GM12878 (cell line): ENCODE data around the gene SLC45A2. TPM values are rescaled to one million over a fixed set of nuclear protein-coding genes. Genes with fewer than 3 reads are reported as not detected.

Source experiments
- ATAC-seq: fragments of 200-7000 bp; cut with Tn5 transposase; 3 replicates; pipeline ENCODE4 v1.9.1; 2020; ENCODE audit warnings: mild to moderate bottlenecking, moderate library complexity
- BruUV-seq: library from RNA; stranded (reverse); fragments of 400-500 nt; replicated peaks from 2 replicates; lab custom pipeline; 2021; lab: Mats Ljungman, UMichigan
- CTCF ChIA-PET: fragments of 300-600 bp; sonication (Branson Sonifier 250); formaldehyde crosslinking; extraction: SDS; loops from one replicate; lab custom pipeline; 2021; ENCODE audit warnings: inconsistent platforms; lab: Yijun Ruan, JAX
- POLR2A ChIA-PET: fragments of 350-600 bp; formaldehyde crosslinking; extraction: SDS; loops from one replicate; lab custom pipeline; 2021; ENCODE audit warnings: inconsistent platforms; lab: Charles Lee
- RAD21 ChIA-PET: fragments of 300-600 bp; sonication (Branson Sonifier 250); formaldehyde crosslinking; loops from one replicate; lab custom pipeline; 2023; ENCODE audit warnings: antibody characterized with exemption; ENCODE audit not compliant: unreplicated experiment; lab: Charles Lee
- SMC1A ChIA-PET: fragments of 300-600 bp; sonication (Branson Sonifier 250); formaldehyde crosslinking; loops from one replicate; lab custom pipeline; 2023; ENCODE audit not compliant: unreplicated experiment, uncharacterized antibody; lab: Charles Lee
- DNase-seq: peaks from one replicate; pipeline ENCODE4 v3.0.0-alpha.2; 2011; ENCODE audit warnings: low read depth, low spot score
- FAIRE-seq: peaks from 3 replicates; lab custom pipeline; 2011; peaks lifted over from hg19 to GRCh38; lab: Jason Lieb, UNC
- H2AFZ ChIP-seq: 2 replicates; pipeline ENCODE4 v1.6.0; 2011; ENCODE audit warnings: low read depth, low read length, control low read depth; ENCODE audit not compliant: control insufficient read depth
- H3K27ac ChIP-seq: 2 replicates; pipeline ENCODE4 v1.5.1; 2011; ENCODE audit warnings: control low read depth; ENCODE audit not compliant: control insufficient read depth, insufficient read depth
- H3K27me3 ChIP-seq, 2 experiments: replicated peaks in 1 of 2; 2 replicates each; pipeline versions ENCODE4 v1.6.0 to v1.6.1; 2011; ENCODE audit warnings: low read length in 1 of 2; ENCODE audit not compliant: control insufficient read depth in 2 of 2, insufficient read depth in 2 of 2
- H3K36me3 ChIP-seq, 2 experiments: 2 replicates each; pipeline ENCODE4 v1.5.1; 2011; ENCODE audit warnings: low read length in 1 of 2; ENCODE audit not compliant: control insufficient read depth in 2 of 2, insufficient read depth in 2 of 2
- H3K4me1 ChIP-seq: 2 replicates; pipeline ENCODE4 v1.6.1; 2011; ENCODE audit warnings: mild to moderate bottlenecking, low read length, moderate library complexity, mixed read lengths; ENCODE audit not compliant: control insufficient read depth, insufficient read depth
- H3K4me2 ChIP-seq: 2 replicates; pipeline ENCODE4 v1.6.0; 2011; ENCODE audit warnings: control low read depth; ENCODE audit not compliant: control insufficient read depth, insufficient read depth
- H3K4me3 ChIP-seq: fragments of 200-600 bp; sonication (generic); 2 replicates; pipeline ENCODE4 v1.5.1; 2016
- H3K79me2 ChIP-seq: 2 replicates; pipeline ENCODE4 v1.6.0; 2011; ENCODE audit warnings: low read length; ENCODE audit not compliant: control insufficient read depth, insufficient read depth
- H3K9ac ChIP-seq: 2 replicates; pipeline ENCODE4 v1.8.0; 2011; ENCODE audit warnings: low read length, control low read depth, mixed read lengths; ENCODE audit not compliant: control insufficient read depth, insufficient read depth
- H3K9me3 ChIP-seq: replicated peaks from 3 replicates; pipeline ENCODE4 v1.5.1; 2011; ENCODE audit warnings: mild to moderate bottlenecking, low read length; ENCODE audit not compliant: control insufficient read depth, insufficient read depth
- H4K20me1 ChIP-seq: 2 replicates; pipeline ENCODE4 v1.6.0; 2011; ENCODE audit not compliant: control insufficient read depth, insufficient read depth
- CHD1 ChIP-seq: IDR thresholded peaks from 2 replicates; pipeline ENCODE4 v1.6.1; 2012; ENCODE audit warnings: low read depth, low read length, improper control_type of control experiment
- E2F8 ChIP-seq: fragments of 450-650 bp; IDR thresholded peaks from 2 replicates; pipeline ENCODE4 v1.6.1; 2018; ENCODE audit warnings: mild to moderate bottlenecking, low read depth, moderate library complexity; ENCODE audit not compliant: partially characterized antibody
- ETV6 ChIP-seq, 2 experiments: fragments of 450-650 bp in 1 of 2; IDR thresholded peaks in 1 of 2; conservative IDR thresholded peaks in 1 of 2; 2 replicates each; pipeline ENCODE4 v1.6.1; 2014; ENCODE audit warnings: antibody characterized with exemption in 1 of 2, borderline replicate concordance in 1 of 2, low read depth in 1 of 2, mild to moderate bottlenecking in 1 of 2, moderate library complexity in 1 of 2
- EZH2 ChIP-seq: IDR thresholded peaks from 2 replicates; pipeline ENCODE4 v1.6.1; 2012; ENCODE audit warnings: low read depth, mild to moderate bottlenecking, control low read depth, inconsistent platforms, low read length, borderline replicate concordance; ENCODE audit not compliant: control insufficient read depth
- FOXM1 ChIP-seq: IDR thresholded peaks from 2 replicates; pipeline ENCODE4 v1.6.1; 2012; ENCODE audit warnings: low read depth, mild to moderate bottlenecking, inconsistent platforms, low read length, moderate library complexity
- HCFC1 ChIP-seq: fragments of 150-350 bp; IDR thresholded peaks from 2 replicates; pipeline ENCODE4 v1.6.1; 2014; ENCODE audit warnings: low read length
- IKZF2 ChIP-seq, 2 experiments: fragments of 450-650 bp; IDR thresholded peaks; 2 replicates each; pipeline ENCODE4 v1.6.1; 2017; ENCODE audit warnings: mild to moderate bottlenecking in 2 of 2, moderate library complexity in 2 of 2
- IRF5 ChIP-seq: fragments of 450-650 bp; IDR thresholded peaks from 2 replicates; pipeline ENCODE4 v1.6.1; 2017; ENCODE audit warnings: borderline replicate concordance
- MEF2B ChIP-seq: fragments of 450-650 bp; IDR thresholded peaks from 2 replicates; pipeline ENCODE4 v1.6.1; 2018; ENCODE audit warnings: mild to moderate bottlenecking, moderate library complexity; ENCODE audit not compliant: partially characterized antibody, poor library complexity, severe bottlenecking
- TBL1XR1 ChIP-seq: IDR thresholded peaks from 2 replicates; pipeline ENCODE4 v1.6.1; 2012; ENCODE audit warnings: low read depth, low read length, improper control_type of control experiment
- ZBED1 ChIP-seq: IDR thresholded peaks from 2 replicates; pipeline ENCODE4 v1.6.1; 2016; ENCODE audit warnings: borderline replicate concordance
- ZBTB40 ChIP-seq: fragments of 450-650 bp; IDR thresholded peaks from 2 replicates; pipeline ENCODE4 v1.6.1; 2016; ENCODE audit warnings: mild to moderate bottlenecking, moderate library complexity, borderline replicate concordance
- WGBS: methylation state at CpG from one replicate; pipeline ENCODE4 v1.1.6; 2016; ENCODE audit warnings: low lambda C conversion rate; ENCODE audit not compliant: insufficient replicate concordance, insufficient coverage; ENCODE audit errors: missing lambda C conversion rate; 5-methylcytosine and 5-hydroxymethylcytosine counted together
- in situ Hi-C: fragments of 300-500 bp; cut with MboI; formaldehyde crosslinking; loops from 9 replicates; pipeline ENCODE4 v1.14.3; 2018; ENCODE audit warnings: mixed read lengths
- intact Hi-C: fragments of 100-400 bp; cut with micrococcal nuclease; formaldehyde crosslinking; loops from one replicate; pipeline ENCODE4 v1.14.2; 2022; ENCODE audit not compliant: unreplicated experiment
- polyA plus RNA-seq, 11 experiments: library from polyadenylated mRNA; depleted of rRNA in 4 of 11; unstranded in 6 of 11; stranded (reverse) in 5 of 11; fragments of >200 nt; fragmentation: Nextera tagmentation in 4 of 11; fragmentation: Illumina TruSeq in 1 of 11; extraction: Ambion mirVana in 4 of 11; extraction: Trizol in 1 of 11; gene quantifications; 1 replicate in 1 of 11; 2 replicates in 10 of 11; pipeline versions ENCODE4 v1.2.1 to v1.2.3, GENCODE V29; 2011 to 2016; ENCODE audit warnings: inconsistent platforms in 2 of 11, missing spikeins in 2 of 11, low read depth in 1 of 11
- total RNA-seq, 4 experiments: library from RNA; depleted of rRNA in 3 of 4; stranded (reverse); fragments of >200 nt in 3 of 4; fragmentation: Illumina TruSeq in 1 of 4; extraction: Trizol in 1 of 4; gene quantifications; 2 replicates each; pipeline versions ENCODE4 v1.2.1 to v1.2.3, GENCODE V29; 2013 to 2021
- TF ChIP-seq, protein P1 (sequence below): IDR thresholded peaks from 2 replicates; pipeline ENCODE4 v1.6.1; 2011; ENCODE audit warnings: low read depth, low read length, improper control_type of control experiment, borderline replicate concordance

The SLC45A2 gene
- total and polyA plus RNA-seq, 10 of the 15 experiments (the other 5 are each of a cell fraction or from before 2014, with no cell fraction given): 0.06 to 0.07 TPM; not detected in 8

DNA sequence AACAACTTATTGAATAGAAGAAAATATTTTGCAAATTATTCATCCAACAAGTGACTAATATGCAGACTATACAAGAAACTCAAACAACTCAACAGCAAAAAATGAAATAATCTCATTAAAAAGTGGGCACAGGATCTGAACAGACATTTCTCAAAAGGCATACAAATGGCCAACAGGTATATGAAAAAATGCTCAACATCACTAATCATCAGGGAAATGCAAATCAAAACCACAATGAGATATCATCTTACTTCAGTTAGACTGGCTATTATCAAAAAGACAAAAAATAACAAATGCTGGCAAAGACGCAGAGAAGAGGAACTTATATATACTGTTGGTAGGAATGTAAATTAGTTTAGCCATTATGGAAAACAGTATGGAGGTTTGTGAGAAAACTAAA lies 25.1 kb upstream of the SLC45A2 start:
- Histone ChIP-seq H2AFZ (no peak overlapping the region), H3K9ac (no peak overlapping the region), H3K27me3 (no peaks in the 10 kb centered on the region), H3K27ac (no peak overlapping the region), H3K4me1 (peaks cover 4% of the 10 kb centered on the region; the same call in 1 of the 2 replicates), H3K4me3 (no peak overlapping the region), H3K36me3 (no peaks in the 10 kb centered on the region), H4K20me1 (no peaks in the 10 kb centered on the region), H3K9me3 (no peaks in the 10 kb centered on the region), H3K4me2 (no peak overlapping the region), H3K79me2 (peaks cover 2% of the 10 kb centered on the region)
- in situ Hi-C loops: loop anchor here (25.0 kb wide), 1 partner anchor 903 kb away; the partner anchor contains the start of genes BRIX1 and RAD1
- RAD21 ChIA-PET: no interaction called here
- intact Hi-C loops: loop anchor here (10.0 kb wide), 2 partner anchors 175 to 905 kb away; partner anchors contain the start of genes BRIX1 and RAD1
- CTCF ChIA-PET: interaction anchor here (4.9 kb wide), 1 partner anchor 13 kb away, joined by 40 read pairs; no protein-coding TSS in a partner anchor
- BruUV-seq: no TSS peak
- POLR2A ChIA-PET: no interaction called here
- DNase-seq: no peak
- FAIRE-seq: no peak
- WGBS: 28% methylated on average over 1 of the region's 1 CpG
- ATAC-seq: no peak
- TF ChIP-seq E2F8 (no peak), ZBED1 (no peak), CHD1 (no peak), HCFC1 (no peak), IRF5 (no peak), IKZF2 (IDR thresholded peaks at IDR 0.05) (no peak), ETV6 (conservative IDR thresholded peaks at IDR 0.05 in 1 of 2, IDR thresholded peaks at IDR 0.05 in 1 of 2; ENCODE audit: borderline replicate concordance in 1 of 2, low read depth in 1 of 2) (no peak), MEF2B (no peak), FOXM1 (no peak), TBL1XR1 (no peak), EZH2 (no peak), ZBTB40 (no peak)
- TF ChIP-seq, protein P1, sequence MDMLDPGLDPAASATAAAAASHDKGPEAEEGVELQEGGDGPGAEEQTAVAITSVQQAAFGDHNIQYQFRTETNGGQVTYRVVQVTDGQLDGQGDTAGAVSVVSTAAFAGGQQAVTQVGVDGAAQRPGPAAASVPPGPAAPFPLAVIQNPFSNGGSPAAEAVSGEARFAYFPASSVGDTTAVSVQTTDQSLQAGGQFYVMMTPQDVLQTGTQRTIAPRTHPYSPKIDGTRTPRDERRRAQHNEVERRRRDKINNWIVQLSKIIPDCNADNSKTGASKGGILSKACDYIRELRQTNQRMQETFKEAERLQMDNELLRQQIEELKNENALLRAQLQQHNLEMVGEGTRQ: no peak
- TF ChIP-seq, all 136 proteins: peak for 0
- SMC1A ChIA-PET: no interaction called here
